Breast epithelium (tissue), 4 donors: ENCODE results near the gene MAP3K3. TPM values are rescaled to one million over a fixed set of nuclear protein-coding genes. Genes with fewer than 3 reads are reported as not detected.
A peak's percentile ranks its signal among the peaks of the same experiment; 100 is the strongest.

Source experiments
- DNase-seq, 2 donors: peaks; one replicate each; pipeline ENCODE4 v3.0.0-alpha.2; 2019; ENCODE audit warnings: low spot score in 2 of 2
- H3K27ac ChIP-seq, 2 donors: fragments of 200-600 bp; sonication (generic) in 1 of 2; one replicate each; pipeline ENCODE4 v1.5.1; 2016 to 2019; ENCODE audit warnings: mild to moderate bottlenecking in 1 of 2
- H3K27me3 ChIP-seq, 2 donors: fragments of 200-600 bp; sonication (generic) in 1 of 2; one replicate each; pipeline versions ENCODE4 v1.5.1 to v1.6.0; 2017 to 2019; ENCODE audit warnings: control low read depth in 1 of 2, mild to moderate bottlenecking in 1 of 2
- H3K36me3 ChIP-seq: fragments of 200-600 bp; one replicate; pipeline ENCODE4 v1.5.1; 2019
- H3K4me1 ChIP-seq, 2 donors: fragments of 200-600 bp; sonication (generic); one replicate each; pipeline ENCODE4 v1.5.1; 2016 to 2019; ENCODE audit warnings: control low read depth in 1 of 2
- H3K4me3 ChIP-seq, 3 donors: fragments of 200-600 bp; sonication (generic); 1 replicate in 2 of 3; 2 replicates in 1 of 3; pipeline ENCODE4 v1.5.1; 2016 to 2019; ENCODE audit warnings: mild to moderate bottlenecking in 3 of 3, moderate library complexity in 2 of 3
- H3K9me3 ChIP-seq, 2 donors: fragments of 200-600 bp; sonication (generic) in 1 of 2; one replicate each; pipeline ENCODE4 v1.5.1; 2016 to 2019; ENCODE audit warnings: control low read depth in 1 of 2
- POLR2A ChIP-seq: fragments of 450-650 bp; IDR thresholded peaks from one replicate; pipeline ENCODE4 v1.6.1; 2016; ENCODE audit warnings: antibody characterized with exemption, mild to moderate bottlenecking, moderate library complexity
- POLR2AphosphoS5 ChIP-seq, 3 donors: sonication (generic); formaldehyde crosslinking; IDR thresholded peaks; one replicate each; pipeline ENCODE4 v1.6.1; 2017; ENCODE audit warnings: antibody characterized with exemption in 3 of 3
- intact Hi-C: fragments of 100-400 bp; cut with DNase I; formaldehyde crosslinking; loops from one replicate; pipeline ENCODE4 v1.15.1; 2023; ENCODE audit warnings: low total_unique reads
- total RNA-seq, 3 donors: library from RNA; depleted of rRNA; stranded (reverse); fragments of >200 nt; gene quantifications; one replicate each; pipeline ENCODE4 v1.1.0, GENCODE V29; 2016
- TF ChIP-seq, protein P1 (sequence below), 3 donors: fragments of 450-650 bp; IDR thresholded peaks; one replicate each; pipeline ENCODE4 v1.5.1; 2016 to 2017; ENCODE audit warnings: antibody characterized with exemption in 3 of 3, mild to moderate bottlenecking in 3 of 3, moderate library complexity in 3 of 3

The MAP3K3 gene
- total RNA-seq, 3 donors from 2014 or later: 44.9 to 60.0 (median 47.9) TPM

DNA sequence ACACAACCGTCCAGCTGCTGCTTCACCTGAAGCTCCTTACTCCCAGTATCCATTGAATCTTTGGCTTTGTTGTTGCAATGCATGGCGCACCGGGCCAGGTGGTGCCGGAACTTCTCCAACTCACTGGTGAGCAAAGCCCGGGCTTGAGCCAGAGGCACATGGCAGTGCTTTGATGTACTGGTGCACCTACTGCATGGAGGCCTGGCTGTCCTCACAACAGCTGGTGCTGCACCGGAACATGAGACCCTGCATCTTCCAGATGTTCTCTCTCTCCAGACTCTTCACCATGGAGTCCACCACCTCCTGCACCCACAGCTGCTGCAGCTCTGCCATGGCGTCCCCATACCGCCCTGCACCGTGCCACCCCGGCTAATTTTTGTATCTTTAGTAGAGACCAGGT is 11.4 kb upstream of the MAP3K3 start:
- Histone ChIP-seq H3K4me3 (no peak overlapping the region), H3K36me3 (peaks cover 12% of the 10 kb centered on the region), H3K9me3 (no peaks in the 10 kb centered on the region), H3K27me3 (no peaks in the 10 kb centered on the region), H3K4me1 (no peaks in the 10 kb centered on the region), H3K27ac (no peak overlapping the region)
- TF ChIP-seq POLR2A: no peak
- TF ChIP-seq POLR2AphosphoS5 (IDR thresholded peaks at IDR 0.05): no peak
- TF ChIP-seq, protein P1, sequence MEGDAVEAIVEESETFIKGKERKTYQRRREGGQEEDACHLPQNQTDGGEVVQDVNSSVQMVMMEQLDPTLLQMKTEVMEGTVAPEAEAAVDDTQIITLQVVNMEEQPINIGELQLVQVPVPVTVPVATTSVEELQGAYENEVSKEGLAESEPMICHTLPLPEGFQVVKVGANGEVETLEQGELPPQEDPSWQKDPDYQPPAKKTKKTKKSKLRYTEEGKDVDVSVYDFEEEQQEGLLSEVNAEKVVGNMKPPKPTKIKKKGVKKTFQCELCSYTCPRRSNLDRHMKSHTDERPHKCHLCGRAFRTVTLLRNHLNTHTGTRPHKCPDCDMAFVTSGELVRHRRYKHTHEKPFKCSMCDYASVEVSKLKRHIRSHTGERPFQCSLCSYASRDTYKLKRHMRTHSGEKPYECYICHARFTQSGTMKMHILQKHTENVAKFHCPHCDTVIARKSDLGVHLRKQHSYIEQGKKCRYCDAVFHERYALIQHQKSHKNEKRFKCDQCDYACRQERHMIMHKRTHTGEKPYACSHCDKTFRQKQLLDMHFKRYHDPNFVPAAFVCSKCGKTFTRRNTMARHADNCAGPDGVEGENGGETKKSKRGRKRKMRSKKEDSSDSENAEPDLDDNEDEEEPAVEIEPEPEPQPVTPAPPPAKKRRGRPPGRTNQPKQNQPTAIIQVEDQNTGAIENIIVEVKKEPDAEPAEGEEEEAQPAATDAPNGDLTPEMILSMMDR (IDR thresholded peaks at IDR 0.05): no peak
- intact Hi-C loops: loop anchor here (10.0 kb wide), 1 partner anchor 186 kb away; no protein-coding TSS in a partner anchor
- no peak for DNase-seq

DNA sequence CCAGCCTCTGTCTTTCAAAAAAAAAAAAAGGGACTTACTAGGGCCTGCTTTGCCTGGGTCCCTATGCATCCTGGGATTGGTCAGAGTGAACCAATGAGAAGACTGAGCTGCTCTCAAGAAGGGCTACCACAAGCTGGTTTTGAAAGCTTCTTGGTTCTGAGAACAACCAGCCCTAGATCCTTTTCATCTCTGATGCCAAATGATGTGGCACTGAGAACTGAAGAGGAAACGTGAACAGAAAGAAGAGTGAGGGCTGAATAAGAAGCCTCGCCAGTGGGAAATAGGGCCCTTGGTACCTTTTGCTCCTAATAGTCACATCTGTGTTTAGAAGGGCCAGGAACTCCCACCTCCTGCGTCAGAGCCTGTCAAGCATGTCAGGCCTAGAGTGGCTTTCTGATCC is 10.9 kb upstream of the MAP3K3 start:
- DNase-seq: no peak
- no peaks in the 10 kb centered on the region for H3K4me1 ChIP-seq
- TF ChIP-seq, protein P1 (IDR thresholded peaks at IDR 0.05): no peak
- TF ChIP-seq POLR2A (no peak), POLR2AphosphoS5 (IDR thresholded peaks at IDR 0.05) (no peak)
- H3K27me3 ChIP-seq: no peaks in the 10 kb centered on the region
- no peak overlapping the region for H3K27ac ChIP-seq
- intact Hi-C loops: loop anchor here (10.0 kb wide), 1 partner anchor 187 kb away; no protein-coding TSS in a partner anchor
- H3K4me3 ChIP-seq: no peak overlapping the region
- peaks cover 12% of the 10 kb centered on the region for H3K36me3 ChIP-seq
- H3K9me3 ChIP-seq: no peaks in the 10 kb centered on the region

DNA sequence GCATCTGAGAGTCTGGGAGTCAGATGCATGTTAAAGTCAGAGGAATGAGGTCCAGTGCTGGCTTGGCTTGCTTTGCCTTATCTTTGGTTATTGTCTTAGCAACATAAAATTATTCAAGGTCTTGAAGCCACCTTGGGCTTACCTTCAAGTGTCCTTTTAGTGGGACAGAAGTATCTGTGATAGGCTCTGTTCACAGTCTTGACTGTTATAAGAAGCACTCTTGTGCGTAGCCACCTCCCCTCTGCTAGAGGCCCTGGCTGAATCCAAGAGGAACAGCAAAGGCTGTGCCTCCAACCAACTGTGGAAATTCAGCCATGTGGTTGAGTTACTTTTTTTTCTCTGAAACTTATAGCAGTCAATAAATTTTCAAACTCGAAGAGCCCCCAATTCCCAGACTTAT is 8.6 kb upstream of the MAP3K3 start:
- no peaks in the 10 kb centered on the region for H3K36me3 ChIP-seq
- intact Hi-C loops: loop anchor here (10.0 kb wide), 1 partner anchor 189 kb away; no protein-coding TSS in a partner anchor
- H3K4me1 ChIP-seq: no peaks in the 10 kb centered on the region
- TF ChIP-seq, protein P1 (IDR thresholded peaks at IDR 0.05): no peak
- TF ChIP-seq POLR2A (no peak), POLR2AphosphoS5 (IDR thresholded peaks at IDR 0.05) (no peak)
- H3K9me3 ChIP-seq: no peaks in the 10 kb centered on the region
- no peak for DNase-seq
- no peaks in the 10 kb centered on the region for H3K27me3 ChIP-seq
- no peak overlapping the region for H3K4me3 ChIP-seq
- no peak overlapping the region for H3K27ac ChIP-seq

DNA sequence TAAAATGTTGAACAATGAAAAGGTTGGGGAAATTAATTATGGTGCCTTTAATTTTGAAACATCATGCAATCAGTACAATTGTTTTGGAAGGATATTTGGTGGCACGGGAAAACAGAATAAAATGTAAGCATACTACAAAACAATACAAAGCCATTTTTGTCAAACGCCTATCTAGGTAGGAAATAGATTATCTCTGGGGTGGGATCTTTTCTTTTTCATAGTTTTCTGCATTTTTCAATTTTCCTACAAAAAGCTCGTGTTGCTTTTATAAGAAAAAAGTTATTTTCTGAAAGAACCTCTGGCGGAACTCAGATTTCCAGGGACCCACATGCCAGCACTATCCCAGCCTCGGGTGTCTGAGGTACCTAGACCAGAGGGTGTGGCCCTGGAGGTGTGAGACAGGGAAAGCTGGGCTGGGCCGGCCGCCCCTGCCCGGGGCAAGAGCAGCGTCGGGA is 961 bp upstream of the MAP3K3 start:
- intact Hi-C loops: no loop called here
- TF ChIP-seq POLR2AphosphoS5 (IDR thresholded peaks at IDR 0.05): no peak
- TF ChIP-seq POLR2A: no peak
- TF ChIP-seq, protein P1 (IDR thresholded peaks at IDR 0.05): no peak
- no peaks in the 10 kb centered on the region for H3K36me3 ChIP-seq
- peak overlapping the region; percentile 76 to 82 (median 81) for H3K4me3 ChIP-seq
- peaks cover 0 to 21% of the 10 kb centered on the region in 2 donors for H3K4me1 ChIP-seq
- no peaks in the 10 kb centered on the region for H3K27me3 ChIP-seq
- no peaks in the 10 kb centered on the region for H3K9me3 ChIP-seq
- peak overlapping the region; percentile 86 to 97 for H3K27ac ChIP-seq
- DNase-seq: no peak

DNA sequence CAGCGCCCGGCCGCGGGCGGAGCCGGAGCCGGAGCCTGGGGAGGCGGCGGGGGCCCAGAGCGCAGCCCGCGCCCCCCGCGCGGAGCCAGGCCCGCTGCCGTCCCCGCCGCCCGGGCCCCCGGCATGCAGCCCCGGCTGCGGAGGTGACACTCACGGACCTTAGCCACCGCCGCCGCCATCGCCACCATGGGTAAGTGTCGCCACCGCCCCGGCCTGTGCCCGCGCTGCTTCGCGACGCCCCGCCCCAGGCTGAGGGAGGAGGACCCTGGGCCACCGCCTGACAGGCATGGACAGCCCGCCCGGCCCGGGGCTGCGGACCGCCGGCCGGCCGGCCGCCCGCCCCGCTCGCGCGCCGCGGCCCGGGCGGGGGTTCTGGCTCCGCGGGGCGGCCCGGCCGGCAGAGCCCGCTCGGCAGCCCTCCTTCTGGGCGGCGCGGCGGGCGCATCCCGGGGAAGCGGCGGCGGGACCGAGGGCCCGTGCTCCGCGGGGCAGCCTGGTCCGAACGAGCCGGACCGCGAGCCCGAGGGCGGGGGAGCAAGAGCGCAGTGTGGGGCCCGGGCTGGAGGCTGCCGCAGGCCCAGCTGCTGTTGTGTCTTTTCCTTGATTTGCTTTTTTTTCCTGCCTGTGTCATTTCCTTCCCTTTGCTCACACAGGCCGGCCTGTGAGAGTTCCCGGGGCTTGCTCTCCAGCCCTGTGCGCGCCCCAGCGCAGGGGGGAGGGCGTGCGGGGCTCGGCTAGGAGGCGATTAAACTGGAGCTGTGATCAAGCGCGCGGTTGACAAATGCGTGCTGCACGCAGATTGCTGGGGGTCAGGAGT is 565 bp downstream of the MAP3K3 start:
- TF ChIP-seq, protein P1 (IDR thresholded peaks at IDR 0.05): no peak
- TF ChIP-seq POLR2AphosphoS5 (IDR thresholded peaks at IDR 0.05): peak in 1 of 3 donors; percentile 16
- H3K4me3 ChIP-seq: peak overlapping the region; percentile 76 to 82 (median 81)
- no peaks in the 10 kb centered on the region for H3K36me3 ChIP-seq
- H3K4me1 ChIP-seq: peaks cover 0 to 21% of the 10 kb centered on the region in 2 donors
- H3K9me3 ChIP-seq: no peaks in the 10 kb centered on the region
- intact Hi-C loops: no loop called here
- no peaks in the 10 kb centered on the region for H3K27me3 ChIP-seq
- DNase-seq: peak; percentile 52 to 71
- peak overlapping the region; percentile 86 to 97 for H3K27ac ChIP-seq
